Hindlimb muscle (tissue), 1 donor: ENCODE results near the gene PACSIN2. TPM values are rescaled to one million over a fixed set of nuclear protein-coding genes. Genes with fewer than 3 reads are reported as not detected.
"Not testable (repeated sequence)": the region's sequence is repeated elsewhere in the genome, so short reads cannot be mapped to it uniquely, and the experiment has no call there.

ENCODE experiments used
- DNase-seq: peaks from one replicate; pipeline ENCODE4 v3.0.0-alpha.2; 2013
- polyA plus RNA-seq: library from polyadenylated mRNA; unstranded; fragments of 120-200 nt; gene quantifications from one replicate; pipeline ENCODE4 v1.2.1, GENCODE V29; 2013; ENCODE audit not compliant: insufficient read length

The PACSIN2 gene
- 28.9 TPM for polyA plus RNA-seq

- DNase-seq, result peak; percentile 97
Measured at GRCh38 chr22:43014869-43015676, at the start of gene PACSIN2. TSS of gene PACSIN2 (minus strand) at chr22:43015149. CDS start at chr22:42912080, 103,069 bp downstream.

- DNase-seq, result no peak
Measured at GRCh38 chr22:43060183-43060582, 45.2 kb upstream of the PACSIN2 start.

- no peak for DNase-seq
Measured at GRCh38 chr22:43057641-43058040, 42.7 kb upstream of the PACSIN2 start.

- no peak for DNase-seq
Measured at GRCh38 chr22:43053176-43053575, 38.2 kb upstream of the PACSIN2 start.

- DNase-seq, result no peak
Measured at GRCh38 chr22:43050995-43051394, 36.0 kb upstream of the PACSIN2 start.

GRCh38 chr22:43047605-43048004, 32.7 kb upstream of the PACSIN2 start:
- no peak for DNase-seq

- DNase-seq, result no peak
Measured at GRCh38 chr22:43044290-43044712, 29.4 kb upstream of the PACSIN2 start.

GRCh38 chr22:43042101-43042780, 27.3 kb upstream of the PACSIN2 start:
- DNase-seq, result no peak

- no peak for DNase-seq
Measured at GRCh38 chr22:43039800-43040199, 24.9 kb upstream of the PACSIN2 start.

GRCh38 chr22:43038325-43038724, 23.4 kb upstream of the PACSIN2 start:
- DNase-seq, result no peak

GRCh38 chr22:43036282-43036829, 21.4 kb upstream of the PACSIN2 start:
- peak; percentile 46 for DNase-seq

- no peak for DNase-seq
Measured at GRCh38 chr22:43035250-43035649, 20.3 kb upstream of the PACSIN2 start.

- DNase-seq, result no peak
Measured at GRCh38 chr22:43031617-43032016, 16.7 kb upstream of the PACSIN2 start.

GRCh38 chr22:43018615-43019014, 3.7 kb upstream of the PACSIN2 start:
- DNase-seq, result no peak

- no peak for DNase-seq
Measured at GRCh38 chr22:43017525-43018460, 2.8 kb upstream of the PACSIN2 start.

GRCh38 chr22:43016150-43016549, 1.2 kb upstream of the PACSIN2 start:
- DNase-seq, result not testable (repeated sequence)

- DNase-seq, result no peak
Measured at GRCh38 chr22:43015677-43016042, 711 bp upstream of the PACSIN2 start.

GRCh38 chr22:43014316-43014868, 557 bp downstream of the PACSIN2 start:
- peak; percentile 47 for DNase-seq

GRCh38 chr22:43013355-43014315, 1.3 kb downstream of the PACSIN2 start:
- DNase-seq, result no peak

GRCh38 chr22:43012390-43012789, 2.6 kb downstream of the PACSIN2 start:
- DNase-seq, result no peak

GRCh38 chr22:43011079-43011478, 3.9 kb downstream of the PACSIN2 start:
- DNase-seq, result no peak
